Measurements from ENCODE around the gene BATF2. TPM values are rescaled to one million over a fixed set of nuclear protein-coding genes. Genes with fewer than 3 reads are reported as not detected.
A peak's percentile ranks its signal among the peaks of the same experiment; 100 is the strongest.

Gene BATF2
- total RNA-seq, 2 experiments from 2014 or later, result 0.70 to 0.79 TPM

DNA sequence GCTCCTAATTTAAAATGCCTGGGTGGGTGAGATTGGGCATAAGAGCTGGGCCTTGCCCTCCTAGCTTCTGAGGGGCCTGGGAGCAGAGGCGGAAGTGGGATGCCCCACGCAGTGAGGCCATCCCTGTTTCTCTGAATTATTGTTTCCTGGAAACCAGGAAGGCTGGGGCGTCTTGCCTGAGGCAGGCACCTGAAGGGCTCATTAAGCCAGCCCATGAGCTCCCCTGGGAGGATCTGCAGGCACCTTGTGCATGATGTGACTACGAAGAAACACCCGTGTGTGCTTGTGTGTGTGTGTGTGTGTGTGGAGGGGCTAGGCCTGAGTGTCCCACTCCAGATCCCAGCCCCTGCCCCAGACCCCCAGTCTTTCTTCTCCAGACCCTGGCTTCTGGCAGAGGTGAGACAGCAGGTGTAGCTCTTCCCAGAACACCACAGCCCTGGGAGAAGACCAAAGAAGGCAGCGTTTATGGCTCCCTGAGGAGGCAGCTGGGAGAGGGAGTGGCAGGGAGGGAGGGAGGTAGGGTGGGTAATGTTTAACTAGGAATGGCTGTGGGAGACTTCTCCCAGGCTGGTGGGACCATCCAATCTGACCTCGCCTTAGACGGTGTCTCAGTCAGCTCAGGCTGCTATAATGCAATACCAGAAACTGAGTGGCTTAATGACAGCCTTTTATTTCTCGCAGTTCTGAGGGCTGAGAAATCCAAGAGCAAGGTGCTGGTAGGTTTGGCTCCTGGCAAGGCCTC, 2.1 kb upstream of the BATF2 start:
- Histone ChIP-seq H4K20me1 (ENCODE audit: insufficient read depth, low read length) (no peaks in the 10 kb centered on the region), H3K4me2 (ENCODE audit: low read length) (peak overlapping the region; percentile 57), H3K27ac (ENCODE audit: low read depth, low read length, poor library complexity, severe bottlenecking) (peak overlapping the region; percentile 47), H3K4me1 (ENCODE audit: insufficient read depth, low read length, poor library complexity, severe bottlenecking) (peaks cover 30% of the 10 kb centered on the region), H2AFZ (ENCODE audit: low read length) (peak overlapping the region; percentile 94; the same call in 1 of the 2 replicates), H3K4me3 (ENCODE audit: low read depth, low read length, poor library complexity, severe bottlenecking) (peak overlapping the region; percentile 57), H3K36me3 (ENCODE audit: insufficient read depth, low read length) (no peaks in the 10 kb centered on the region), H3K9me2 (ENCODE audit: insufficient read depth, low read length) (no peaks in the 10 kb centered on the region), H3K79me2 (ENCODE audit: insufficient read depth, low read depth, low read length) (no peaks in the 10 kb centered on the region), H3K9me3 (ENCODE audit: low read length) (no peaks in the 10 kb centered on the region)
- no TSS peak for BruUV-seq (replicated peaks)
- POLR2A ChIA-PET, result interaction anchor here (0.9 to 2.0 kb wide), 5 partner anchors 10 to 148 kb away, joined by 3 to 6 read pairs (median 4); no protein-coding TSS in a partner anchor
- DNase-seq (ENCODE audit: low spot score), result peak; percentile 47
- CTCF ChIA-PET (ENCODE audit: unreplicated experiment), result interaction anchor here (0.5 to 0.6 kb wide), 4 partner anchors 14 to 450 kb away, joined by 3 to 6 read pairs (median 3); no protein-coding TSS in a partner anchor
- intact Hi-C loops (cut with micrococcal nuclease; ENCODE audit: unreplicated experiment), result no loop called here
- TF ChIP-seq EZH2phosphoT487 (IDR thresholded peaks at IDR 0.05; ENCODE audit: borderline replicate concordance, low read depth, low read length), result no peak

DNA sequence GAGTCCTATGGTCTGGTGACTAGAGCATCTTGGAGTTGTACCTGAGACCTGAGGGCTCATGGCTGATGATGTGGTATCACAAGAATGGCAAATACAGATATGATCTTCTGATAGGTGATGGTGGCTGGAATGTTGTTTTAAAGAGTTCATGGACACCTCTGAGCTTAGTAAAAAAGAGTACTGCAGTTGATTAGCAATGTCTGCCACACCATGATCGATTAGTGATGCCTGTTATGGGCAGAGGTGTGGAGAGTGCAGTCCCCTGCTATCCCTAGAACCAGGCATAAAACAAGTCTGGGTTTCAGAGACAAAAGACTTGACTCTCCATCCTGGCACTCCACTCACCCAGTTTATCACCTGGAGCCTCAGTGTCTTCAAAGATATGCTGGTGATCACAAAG, 1.4 kb upstream of the BATF2 start:
- intact Hi-C loops (cut with micrococcal nuclease; ENCODE audit: unreplicated experiment), result no loop called here
- Histone ChIP-seq H3K36me3 (ENCODE audit: insufficient read depth, low read length) (no peaks in the 10 kb centered on the region), H2AFZ (ENCODE audit: low read length) (peak overlapping the region; percentile 94; the same call in 1 of the 2 replicates), H3K79me2 (ENCODE audit: insufficient read depth, low read depth, low read length) (no peaks in the 10 kb centered on the region), H3K4me3 (ENCODE audit: low read depth, low read length, poor library complexity, severe bottlenecking) (peak overlapping the region; percentile 57), H3K4me1 (ENCODE audit: insufficient read depth, low read length, poor library complexity, severe bottlenecking) (peaks cover 30% of the 10 kb centered on the region), H3K4me2 (ENCODE audit: low read length) (peak overlapping the region; percentile 57), H3K9me2 (ENCODE audit: insufficient read depth, low read length) (no peaks in the 10 kb centered on the region), H3K9me3 (ENCODE audit: low read length) (no peaks in the 10 kb centered on the region), H3K27ac (ENCODE audit: low read depth, low read length, poor library complexity, severe bottlenecking) (peak overlapping the region; percentile 47), H4K20me1 (ENCODE audit: insufficient read depth, low read length) (no peaks in the 10 kb centered on the region)
- ChIA-PET POLR2A (interaction anchor here (0.9 to 2.0 kb wide), 6 partner anchors 9 to 148 kb away, joined by 3 to 6 read pairs (median 4); no protein-coding TSS in a partner anchor), CTCF (ENCODE audit: unreplicated experiment) (interaction anchor here (0.5 kb wide), 1 partner anchor 13 kb away, joined by 3 read pairs; no protein-coding TSS in a partner anchor)
- no peak for TF ChIP-seq EZH2phosphoT487 (IDR thresholded peaks at IDR 0.05; ENCODE audit: borderline replicate concordance, low read depth, low read length)
- TF ChIP-seq, protein P1, sequence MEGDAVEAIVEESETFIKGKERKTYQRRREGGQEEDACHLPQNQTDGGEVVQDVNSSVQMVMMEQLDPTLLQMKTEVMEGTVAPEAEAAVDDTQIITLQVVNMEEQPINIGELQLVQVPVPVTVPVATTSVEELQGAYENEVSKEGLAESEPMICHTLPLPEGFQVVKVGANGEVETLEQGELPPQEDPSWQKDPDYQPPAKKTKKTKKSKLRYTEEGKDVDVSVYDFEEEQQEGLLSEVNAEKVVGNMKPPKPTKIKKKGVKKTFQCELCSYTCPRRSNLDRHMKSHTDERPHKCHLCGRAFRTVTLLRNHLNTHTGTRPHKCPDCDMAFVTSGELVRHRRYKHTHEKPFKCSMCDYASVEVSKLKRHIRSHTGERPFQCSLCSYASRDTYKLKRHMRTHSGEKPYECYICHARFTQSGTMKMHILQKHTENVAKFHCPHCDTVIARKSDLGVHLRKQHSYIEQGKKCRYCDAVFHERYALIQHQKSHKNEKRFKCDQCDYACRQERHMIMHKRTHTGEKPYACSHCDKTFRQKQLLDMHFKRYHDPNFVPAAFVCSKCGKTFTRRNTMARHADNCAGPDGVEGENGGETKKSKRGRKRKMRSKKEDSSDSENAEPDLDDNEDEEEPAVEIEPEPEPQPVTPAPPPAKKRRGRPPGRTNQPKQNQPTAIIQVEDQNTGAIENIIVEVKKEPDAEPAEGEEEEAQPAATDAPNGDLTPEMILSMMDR (conservative IDR thresholded peaks at IDR 0.05; ENCODE audit: low read length), result no peak
- peak; percentile 64 for DNase-seq (ENCODE audit: low spot score)
- no TSS peak for BruUV-seq (replicated peaks)

GRCh38 chr11:64996327-64996709, 453 bp downstream of the BATF2 start:
- intact Hi-C loops (cut with micrococcal nuclease; ENCODE audit: unreplicated experiment), result no loop called here
- no peak for DNase-seq (ENCODE audit: low spot score)
- BruUV-seq (replicated peaks), result no TSS peak
- H3K4me3 ChIP-seq (ENCODE audit: low read depth, low read length, poor library complexity, severe bottlenecking), result peak overlapping the region; percentile 0
- H3K36me3 ChIP-seq (ENCODE audit: insufficient read depth, low read length), result no peaks in the 10 kb centered on the region
- H3K9me3 ChIP-seq (ENCODE audit: low read length), result no peaks in the 10 kb centered on the region
- no peaks in the 10 kb centered on the region for H4K20me1 ChIP-seq (ENCODE audit: insufficient read depth, low read length)
- peak overlapping the region; percentile 35 for H3K4me2 ChIP-seq (ENCODE audit: low read length)
- CTCF ChIA-PET (ENCODE audit: unreplicated experiment), result interaction anchor here (0.6 kb wide), 1 partner anchor 148 kb away, joined by 4 read pairs; no protein-coding TSS in a partner anchor
- H3K4me1 ChIP-seq (ENCODE audit: insufficient read depth, low read length, poor library complexity, severe bottlenecking), result peaks cover 35% of the 10 kb centered on the region
- TF ChIP-seq, protein P1 (conservative IDR thresholded peaks at IDR 0.05; ENCODE audit: low read length), result no peak
- no peak for TF ChIP-seq EZH2phosphoT487 (IDR thresholded peaks at IDR 0.05; ENCODE audit: borderline replicate concordance, low read depth, low read length)
- H3K9me2 ChIP-seq (ENCODE audit: insufficient read depth, low read length), result no peaks in the 10 kb centered on the region
- no peak overlapping the region for H3K27ac ChIP-seq (ENCODE audit: low read depth, low read length, poor library complexity, severe bottlenecking)
- H3K79me2 ChIP-seq (ENCODE audit: insufficient read depth, low read depth, low read length), result no peaks in the 10 kb centered on the region
- POLR2A ChIA-PET, result interaction anchor here (1.0 kb wide), 1 partner anchor 20 kb away, joined by 3 read pairs; no protein-coding TSS in a partner anchor
- peak overlapping the region; percentile 77 for H2AFZ ChIP-seq (ENCODE audit: low read length)

Measured in OCI-LY7 (cell line).